ENCODE results near the gene KIAA0930.
"Not testable (repeated sequence)": the region's sequence is repeated elsewhere in the genome, so short reads cannot be mapped to it uniquely, and the experiment has no call there.

KIAA0930 gene

GRCh38 chr22:45262931-45263462 lies 22.3 kb upstream of the KIAA0930 start:
- DNase-seq (ENCODE audit: low read depth in 2 of 2): no peak

GRCh38 chr22:45262195-45262930 lies 21.7 kb upstream of the KIAA0930 start:
- DNase-seq (ENCODE audit: low read depth in 2 of 2): no peak

DNA sequence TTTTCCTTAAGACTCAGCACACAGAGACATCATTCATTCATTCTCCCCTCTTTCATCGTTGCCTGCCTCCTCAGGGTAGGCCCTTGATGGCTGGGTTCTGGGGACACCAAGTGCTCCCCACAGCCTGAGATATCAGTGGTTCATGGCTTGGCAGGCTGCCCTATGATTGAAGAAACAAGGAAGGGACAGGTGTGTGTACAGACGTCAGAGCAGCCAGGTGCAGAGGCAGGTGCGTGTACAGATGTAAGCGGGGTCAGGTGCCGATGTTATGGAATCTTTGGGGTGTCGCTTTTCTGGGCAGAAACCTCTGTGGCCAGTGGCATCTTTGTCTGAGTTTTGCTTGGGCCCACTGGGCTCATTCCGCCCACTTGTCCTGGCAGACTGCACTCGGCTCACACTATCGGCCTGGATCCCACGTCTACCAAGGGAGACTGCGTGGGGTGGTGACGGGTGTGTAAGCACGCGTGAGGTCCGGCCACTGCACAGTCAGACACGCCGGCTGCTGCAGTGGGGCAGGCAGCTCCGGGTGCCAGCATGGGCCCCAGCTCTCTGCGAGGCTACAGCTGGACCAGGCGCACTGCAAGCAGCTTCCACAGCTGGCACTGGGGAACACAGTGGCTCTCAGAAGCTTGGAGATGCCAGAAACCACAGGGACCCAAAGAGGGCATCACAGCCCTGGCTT lies 20.9 kb upstream of the KIAA0930 start:
- no peak for DNase-seq (ENCODE audit: low read depth in 2 of 2)

- not testable (repeated sequence) for DNase-seq (ENCODE audit: low read depth in 2 of 2)
Observed at GRCh38 chr22:45260395-45260759, 19.7 kb upstream of the KIAA0930 start.

DNA sequence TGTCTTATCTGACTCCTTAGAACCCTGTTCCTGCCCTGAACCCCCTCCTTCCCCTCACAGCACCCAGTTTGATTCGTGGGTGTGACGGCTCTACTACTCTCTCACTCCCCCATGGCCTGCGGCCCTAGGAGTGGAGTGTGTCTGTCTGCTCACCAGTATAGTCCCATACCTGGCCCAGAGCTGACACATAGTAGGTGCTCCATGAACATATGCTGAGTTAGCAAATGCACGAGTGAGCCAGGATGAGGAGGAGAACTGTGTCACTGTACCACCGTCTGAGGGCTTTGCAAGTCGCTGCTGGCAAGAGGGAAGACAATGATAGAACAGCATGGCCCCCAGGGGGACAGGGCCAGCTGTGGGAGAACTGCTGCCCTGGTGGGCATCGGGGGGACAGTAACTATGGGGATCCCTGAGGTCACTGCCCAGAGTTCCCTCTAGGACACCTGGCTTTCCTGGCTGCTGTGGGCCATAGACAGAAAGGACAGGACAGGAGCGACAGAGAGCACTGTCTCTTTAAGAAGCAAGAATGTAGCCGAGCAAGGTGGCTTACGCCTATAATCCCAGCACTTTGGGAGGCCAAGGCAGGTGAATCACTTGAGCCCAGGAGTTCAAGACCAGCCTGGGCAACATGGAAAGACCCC lies 19.2 kb upstream of the KIAA0930 start:
- DNase-seq (ENCODE audit: low read depth in 2 of 2): no peak

DNA sequence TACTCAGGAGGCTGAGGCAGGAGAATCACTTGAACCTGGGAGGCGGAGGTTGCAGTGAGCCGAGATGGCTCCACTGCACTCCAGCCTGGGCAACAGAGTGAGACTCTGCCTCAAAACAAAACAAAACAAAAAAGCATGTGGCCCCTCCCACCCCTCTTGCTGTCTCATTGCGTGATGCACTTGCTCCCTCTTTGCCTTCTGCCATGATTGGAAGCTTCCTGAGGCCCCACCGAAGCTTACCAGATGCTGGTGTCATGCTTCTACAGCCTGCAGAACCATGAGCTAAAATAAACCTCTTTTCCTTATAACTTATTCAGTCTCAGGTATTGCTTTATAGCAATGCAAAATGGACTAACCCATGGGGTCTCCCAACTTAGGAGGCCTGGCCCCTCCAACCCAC lies 17.2 kb upstream of the KIAA0930 start:
- not testable (repeated sequence) for DNase-seq (ENCODE audit: low read depth in 2 of 2)

DNA sequence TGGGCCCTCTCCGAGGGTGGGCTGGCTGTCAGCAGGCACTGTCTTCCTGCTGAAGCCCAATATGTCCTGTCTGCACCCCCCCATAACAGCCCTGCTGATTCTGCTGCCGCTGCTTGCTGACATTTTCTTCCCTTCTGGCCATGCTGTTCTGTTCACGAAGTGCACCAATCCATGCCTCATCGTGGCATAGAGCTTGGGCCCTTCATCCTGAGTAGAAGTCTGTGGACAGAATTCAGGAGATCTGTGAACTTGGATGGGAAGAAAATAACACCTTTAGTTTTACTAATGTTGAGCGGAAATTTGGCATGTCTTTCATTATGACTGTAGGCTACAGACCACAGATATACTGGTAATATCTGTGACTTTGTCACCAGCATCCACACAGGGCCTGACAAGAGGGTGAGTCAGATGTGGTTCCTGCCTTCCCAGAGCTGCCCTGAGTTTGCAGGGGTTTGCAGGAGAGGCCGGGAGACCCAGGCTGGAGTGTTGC lies 14.1 kb upstream of the KIAA0930 start:
- DNase-seq (ENCODE audit: low read depth in 2 of 2): no peak

DNA sequence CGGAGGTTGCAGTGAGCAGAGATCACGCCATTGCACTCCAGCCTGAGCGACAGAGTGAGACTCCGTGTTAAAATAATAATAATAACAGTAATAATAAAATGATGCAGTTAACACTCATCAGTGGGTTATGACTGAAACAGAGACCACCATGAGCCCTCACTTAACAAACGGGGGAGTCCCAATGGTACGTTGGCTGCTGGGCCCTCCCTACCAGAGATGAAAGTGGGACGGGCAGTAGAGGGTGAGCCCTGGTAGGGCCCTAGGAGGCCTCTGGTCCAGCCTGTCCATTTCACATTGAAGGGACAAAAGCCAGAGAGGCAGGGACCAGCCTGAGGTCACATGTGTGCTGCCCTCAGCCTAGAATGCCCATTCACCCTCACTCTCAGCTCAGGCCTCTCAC lies 13.7 kb upstream of the KIAA0930 start:
- no peak for DNase-seq (ENCODE audit: low read depth in 2 of 2)

- no peak for DNase-seq (ENCODE audit: low read depth in 2 of 2)
Observed at GRCh38 chr22:45253039-45253641, 12.4 kb upstream of the KIAA0930 start.

DNA sequence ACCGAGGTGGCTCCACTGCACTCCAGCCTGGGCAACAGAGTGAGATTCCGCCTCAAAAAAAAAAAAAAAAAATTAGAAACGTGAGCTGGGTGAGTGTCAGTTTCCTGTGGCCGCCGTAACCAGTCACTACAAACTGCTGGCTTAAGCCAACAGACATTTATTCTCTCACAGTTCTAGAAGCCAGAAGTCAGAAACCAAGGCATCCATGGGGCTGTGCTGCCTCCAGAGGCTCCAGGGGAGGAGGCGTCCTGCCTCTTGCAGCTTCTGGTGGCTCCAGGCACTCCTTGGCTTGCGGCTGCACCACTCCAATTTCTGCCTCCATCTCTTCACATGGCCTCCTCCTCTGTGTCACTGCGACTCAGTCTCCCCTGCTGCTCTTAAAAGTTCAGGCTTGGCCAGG lies 11.1 kb upstream of the KIAA0930 start:
- no peak for DNase-seq (ENCODE audit: low read depth in 2 of 2)

DNA sequence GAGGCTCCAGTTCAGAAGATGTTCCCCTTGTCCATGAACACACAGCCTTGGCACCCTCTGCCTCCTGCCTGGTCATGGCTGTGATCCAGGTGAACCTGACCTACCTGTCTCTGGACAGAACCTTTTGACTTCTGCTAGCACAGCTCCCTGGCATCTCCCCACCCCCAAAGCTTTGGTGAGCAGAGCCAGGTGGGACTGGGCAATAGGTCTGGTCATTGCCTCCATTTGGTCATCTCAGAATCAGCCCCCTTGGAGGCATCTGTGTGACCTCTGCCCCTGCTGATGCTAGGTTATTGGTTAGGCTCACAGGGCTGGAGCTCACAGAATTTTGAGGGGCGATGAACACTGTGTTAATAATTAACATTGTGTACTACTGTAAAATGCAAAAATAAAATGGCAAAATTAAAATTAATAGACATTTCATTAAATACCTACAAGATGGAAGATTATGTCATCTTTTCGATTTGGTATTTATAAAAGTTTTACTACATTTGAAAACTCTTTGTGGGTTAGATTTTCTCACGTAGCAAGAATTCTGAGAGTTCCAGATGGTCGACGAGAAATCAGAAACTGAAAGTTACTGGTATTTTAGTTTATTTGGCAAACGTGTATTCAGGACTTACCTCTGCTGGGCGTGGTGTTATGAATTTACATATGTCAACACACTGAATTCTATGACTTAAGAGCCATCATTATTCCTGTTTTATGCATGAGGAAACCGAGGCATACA lies 8.3 kb upstream of the KIAA0930 start:
- no peak for DNase-seq (ENCODE audit: low read depth in 2 of 2)

DNA sequence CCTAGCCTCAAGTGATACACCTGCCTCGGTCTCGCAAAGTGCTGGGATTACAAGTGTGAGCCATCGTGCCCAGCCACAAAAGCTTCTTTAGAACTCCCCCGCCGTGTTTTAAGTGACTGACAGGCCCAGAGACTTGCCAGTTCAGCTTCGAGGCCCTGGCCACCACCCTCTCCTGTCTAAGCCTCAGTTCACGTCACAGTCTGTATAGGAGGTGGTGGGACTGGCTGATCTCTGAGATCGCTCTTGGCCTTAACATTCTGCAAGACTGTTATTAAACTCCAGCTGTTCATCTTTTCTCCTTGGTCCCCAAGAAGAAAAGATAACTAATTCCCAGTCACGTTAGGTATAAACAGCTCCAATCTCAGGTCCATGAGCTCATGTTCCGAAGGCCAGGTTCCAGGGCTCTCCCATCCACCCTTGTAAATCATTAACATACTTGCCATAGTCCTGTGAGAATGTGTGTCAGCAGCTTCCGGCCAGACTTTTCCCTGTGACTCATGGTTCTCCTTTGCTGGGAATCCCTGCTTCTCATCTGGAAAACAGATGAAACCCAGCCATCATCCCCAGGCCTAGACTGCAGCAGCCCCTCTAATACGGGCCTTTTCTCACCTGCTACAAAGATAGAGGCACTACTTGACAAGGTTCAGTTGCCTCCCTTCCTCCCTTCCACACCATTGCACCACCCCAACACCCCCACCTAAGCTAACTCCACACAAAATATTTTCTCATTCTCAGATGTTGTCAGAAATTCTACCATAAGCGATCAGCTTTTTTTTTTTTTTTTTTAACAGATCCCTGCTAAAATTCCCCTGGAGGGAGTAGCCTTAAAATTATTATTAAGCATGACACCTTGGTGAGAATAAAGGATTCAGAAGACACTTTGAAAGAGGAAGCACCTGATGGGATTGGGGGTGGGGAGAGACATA lies 5.6 kb upstream of the KIAA0930 start:
- peak; percentile 92 to 93 for DNase-seq (ENCODE audit: low read depth in 2 of 2)

- no peak for DNase-seq (ENCODE audit: low read depth in 2 of 2)
Observed at GRCh38 chr22:45244916-45245315, 4.2 kb upstream of the KIAA0930 start.

GRCh38 chr22:45242778-45243191 lies 2.1 kb upstream of the KIAA0930 start:
- DNase-seq (ENCODE audit: low read depth in 2 of 2): no peak

DNA sequence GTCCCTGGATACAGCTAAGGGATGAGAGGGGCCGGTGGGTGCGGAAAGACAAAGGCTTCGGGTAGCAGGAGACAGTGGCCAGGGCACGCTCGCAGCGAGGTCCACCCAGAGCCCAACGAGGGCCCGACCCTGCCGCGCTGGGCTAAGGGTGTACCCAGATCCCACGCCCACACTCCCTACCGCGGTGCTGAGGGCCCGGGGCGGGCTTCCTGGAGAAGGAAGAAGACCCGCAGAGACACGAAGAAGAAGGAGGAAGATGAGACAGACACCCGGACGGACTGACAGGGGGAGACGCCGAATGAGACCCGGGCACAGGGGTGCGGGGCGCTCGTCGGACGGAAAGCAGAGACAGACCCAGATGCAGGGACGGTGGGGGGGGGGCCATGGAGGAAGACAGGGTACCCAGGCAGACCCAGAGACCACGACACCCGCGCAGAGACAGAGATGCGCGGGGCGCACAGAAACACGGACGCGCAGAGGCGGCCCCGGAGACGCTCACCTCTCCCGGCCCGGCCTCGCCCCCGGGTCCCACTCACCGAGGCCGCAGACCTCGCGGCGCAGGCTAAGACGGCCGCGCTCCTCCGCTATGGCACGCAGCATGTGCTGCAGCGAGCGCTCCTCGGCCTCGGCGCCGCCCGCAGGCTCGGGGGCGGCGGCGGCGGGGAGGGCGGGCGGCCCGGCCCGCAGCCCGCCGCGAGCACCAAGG lies 437 bp downstream of the KIAA0930 start:
- DNase-seq (ENCODE audit: low read depth in 2 of 2): no peak

DNA sequence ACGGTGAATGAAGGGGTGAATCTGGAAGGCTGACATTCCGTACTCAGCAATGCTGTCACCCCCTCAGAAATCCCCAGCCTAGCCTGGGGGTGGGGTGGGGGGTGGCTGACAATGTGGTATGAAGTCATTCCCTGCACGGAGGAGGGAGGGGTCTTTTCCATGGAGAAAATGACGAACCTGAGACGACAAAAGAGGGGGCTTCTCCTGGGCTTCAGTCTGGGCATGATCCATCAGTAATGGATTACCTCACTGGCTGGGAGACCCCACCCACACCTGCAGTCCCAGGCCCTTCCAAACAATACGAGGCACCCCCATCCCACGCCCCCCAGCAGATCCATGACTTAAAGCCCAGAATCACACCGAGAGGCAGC lies 1.0 kb downstream of the KIAA0930 start:
- DNase-seq (ENCODE audit: low read depth in 2 of 2): no peak

- DNase-seq (ENCODE audit: low read depth in 2 of 2): no peak
Observed at GRCh38 chr22:45238957-45239680, 1.6 kb downstream of the KIAA0930 start.

DNA sequence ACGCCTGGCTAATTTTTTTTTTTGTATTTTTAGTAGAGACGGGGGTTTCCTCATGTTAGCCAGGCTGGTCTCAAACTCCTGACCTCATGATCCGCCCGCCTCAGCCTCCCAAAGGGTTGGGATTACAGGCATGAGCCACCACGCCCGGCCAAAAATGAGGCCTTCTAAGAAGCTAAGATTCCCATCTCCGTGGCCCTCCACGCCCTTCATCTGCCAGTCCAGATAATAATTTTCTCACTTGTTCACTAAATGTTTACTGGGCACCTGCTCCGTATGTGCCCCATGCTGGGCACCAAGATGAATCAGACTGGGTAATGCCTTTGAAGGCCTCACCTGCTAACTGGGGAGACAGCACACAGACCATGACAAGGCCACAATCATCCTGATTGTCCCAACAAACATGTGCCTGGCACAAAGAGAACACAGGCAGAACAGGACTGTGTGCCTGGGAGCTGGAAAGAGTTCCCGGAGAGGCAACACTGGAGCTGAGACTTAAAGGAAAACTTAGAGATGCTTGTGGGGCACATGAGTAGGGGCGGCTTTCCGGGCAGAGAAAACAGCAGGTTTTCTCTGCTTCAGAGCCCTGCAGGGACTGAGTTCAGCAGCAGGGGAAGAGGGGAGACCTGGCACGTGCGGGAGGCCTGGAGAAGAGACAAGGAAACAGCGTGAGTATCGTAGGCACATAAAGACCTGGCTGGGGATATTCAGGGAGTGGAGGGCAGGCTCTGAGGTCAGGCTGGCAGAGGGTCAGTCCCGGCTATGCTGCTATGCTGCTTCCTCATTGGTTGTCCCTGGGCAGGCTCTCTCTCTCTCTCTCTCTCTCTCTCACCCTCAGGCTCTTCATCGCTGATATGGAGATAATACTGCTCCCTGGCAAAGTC lies 2.4 kb downstream of the KIAA0930 start:
- no peak for DNase-seq (ENCODE audit: low read depth in 2 of 2)

Data from fibroblast of skin of left quadriceps (primary cell).